ENCODE measurements around the gene ITM2C. TPM values are rescaled to one million over a fixed set of nuclear protein-coding genes. Genes with fewer than 3 reads are reported as not detected.
A peak's percentile ranks its signal among the peaks of the same experiment; 100 is the strongest.

Gene ITM2C
- total and polyA plus RNA-seq, 2 of the 13 experiments (the other 11 are each of a cell fraction or from before 2014, with no cell fraction given) = 70.5 to 270 TPM

DNA sequence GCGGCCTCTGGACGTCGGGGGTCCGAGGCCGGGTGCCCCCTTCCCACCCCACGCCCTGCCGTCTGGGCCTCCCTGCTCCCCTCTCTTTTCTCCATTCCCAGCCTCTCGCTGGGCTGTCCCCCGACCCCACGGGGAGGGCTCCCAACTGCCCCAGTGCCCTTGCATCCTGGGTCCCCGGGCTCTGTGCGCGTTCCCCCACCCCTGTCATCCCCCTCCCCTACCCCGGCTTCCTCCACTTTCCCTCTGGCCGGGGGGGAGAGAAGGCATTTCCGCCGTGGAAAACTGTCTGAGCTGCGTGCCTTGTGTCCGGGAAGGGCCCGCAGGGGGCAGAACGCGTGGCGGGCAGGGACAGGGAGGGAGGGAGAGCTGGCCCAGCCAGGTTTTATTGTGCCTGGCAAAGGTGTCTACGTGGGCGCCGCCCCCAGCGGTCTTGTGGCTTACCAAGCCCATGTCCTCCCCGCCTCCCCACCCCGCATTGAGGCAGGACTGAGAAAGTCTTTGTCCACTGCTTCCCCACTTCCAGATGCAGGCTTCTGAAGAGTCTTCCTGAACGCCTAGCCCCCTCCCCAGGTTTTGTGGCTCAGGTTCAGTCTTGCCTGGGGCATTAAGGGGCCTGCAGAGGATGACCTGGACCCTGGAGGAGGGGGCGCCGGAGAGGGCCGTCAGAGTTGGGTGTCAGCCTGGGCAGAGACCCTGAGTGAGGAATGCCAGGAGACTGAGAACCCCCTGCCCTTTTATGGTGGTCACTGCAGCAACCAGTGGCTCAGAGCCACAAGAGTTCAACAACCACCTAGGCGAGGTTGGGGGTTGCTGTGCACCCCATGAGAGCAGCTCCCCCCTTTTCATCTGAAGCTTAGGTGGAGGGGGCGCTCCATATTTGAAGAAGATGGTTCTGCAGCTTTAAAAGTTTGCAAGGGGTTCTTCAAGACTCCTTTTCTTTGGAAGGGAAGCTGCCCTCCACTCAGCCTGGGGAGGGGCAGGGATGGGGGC is 1.3 kb downstream of the ITM2C start (continued):
- 0 out of 2 replicates have a peak, but pooled peaks have one; percentile 28 for TF ChIP-seq ZNF333 (CRISPR knock-in tag; IDR thresholded peaks at IDR 0.05; ENCODE audit: borderline replicate concordance)
- TF ChIP-seq, protein P1, sequence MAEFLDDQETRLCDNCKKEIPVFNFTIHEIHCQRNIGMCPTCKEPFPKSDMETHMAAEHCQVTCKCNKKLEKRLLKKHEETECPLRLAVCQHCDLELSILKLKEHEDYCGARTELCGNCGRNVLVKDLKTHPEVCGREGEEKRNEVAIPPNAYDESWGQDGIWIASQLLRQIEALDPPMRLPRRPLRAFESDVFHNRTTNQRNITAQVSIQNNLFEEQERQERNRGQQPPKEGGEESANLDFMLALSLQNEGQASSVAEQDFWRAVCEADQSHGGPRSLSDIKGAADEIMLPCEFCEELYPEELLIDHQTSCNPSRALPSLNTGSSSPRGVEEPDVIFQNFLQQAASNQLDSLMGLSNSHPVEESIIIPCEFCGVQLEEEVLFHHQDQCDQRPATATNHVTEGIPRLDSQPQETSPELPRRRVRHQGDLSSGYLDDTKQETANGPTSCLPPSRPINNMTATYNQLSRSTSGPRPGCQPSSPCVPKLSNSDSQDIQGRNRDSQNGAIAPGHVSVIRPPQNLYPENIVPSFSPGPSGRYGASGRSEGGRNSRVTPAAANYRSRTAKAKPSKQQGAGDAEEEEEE (CRISPR knock-in tag; IDR thresholded peaks at IDR 0.05; ENCODE audit: borderline replicate concordance) = no peak
- no peak for TF ChIP-seq ZNF207 (IDR thresholded peaks at IDR 0.05; ENCODE audit: borderline replicate concordance)
- TF ChIP-seq NR2F1 (CRISPR knock-in tag; IDR thresholded peaks at IDR 0.05) = no peak
- TF ChIP-seq SP140L (CRISPR knock-in tag; IDR thresholded peaks at IDR 0.05; ENCODE audit: borderline replicate concordance) = no peak
- TF ChIP-seq SUZ12 (IDR thresholded peaks at IDR 0.05; ENCODE audit: low read depth, low read length) = no peak
- TF ChIP-seq ZNF446 (CRISPR knock-in tag; IDR thresholded peaks at IDR 0.05) = no peak
- TF ChIP-seq, protein P2, sequence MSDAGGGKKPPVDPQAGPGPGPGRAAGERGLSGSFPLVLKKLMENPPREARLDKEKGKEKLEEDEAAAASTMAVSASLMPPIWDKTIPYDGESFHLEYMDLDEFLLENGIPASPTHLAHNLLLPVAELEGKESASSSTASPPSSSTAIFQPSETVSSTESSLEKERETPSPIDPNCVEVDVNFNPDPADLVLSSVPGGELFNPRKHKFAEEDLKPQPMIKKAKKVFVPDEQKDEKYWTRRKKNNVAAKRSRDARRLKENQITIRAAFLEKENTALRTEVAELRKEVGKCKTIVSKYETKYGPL (CRISPR knock-in tag; IDR thresholded peaks at IDR 0.05) = no peak
- no peak for TF ChIP-seq ZNF430 (CRISPR knock-in tag; IDR thresholded peaks at IDR 0.05)
- no peak for TF ChIP-seq PHB2 (IDR thresholded peaks at IDR 0.05; ENCODE audit: partially characterized antibody)
- TF ChIP-seq, protein P3, sequence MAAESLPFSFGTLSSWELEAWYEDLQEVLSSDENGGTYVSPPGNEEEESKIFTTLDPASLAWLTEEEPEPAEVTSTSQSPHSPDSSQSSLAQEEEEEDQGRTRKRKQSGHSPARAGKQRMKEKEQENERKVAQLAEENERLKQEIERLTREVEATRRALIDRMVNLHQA (CRISPR knock-in tag; IDR thresholded peaks at IDR 0.05) = no peak
- no peak for TF ChIP-seq TCF12 (IDR thresholded peaks at IDR 0.05)
- TF ChIP-seq TCF12 (CRISPR knock-in tag; IDR thresholded peaks at IDR 0.05) = no peak
- TF ChIP-seq NFIB (CRISPR knock-in tag; IDR thresholded peaks at IDR 0.05; ENCODE audit: borderline replicate concordance) = no peak
- TF ChIP-seq CHD4 (IDR thresholded peaks at IDR 0.05; ENCODE audit: borderline replicate concordance, low read length) = no peak
- TF ChIP-seq, protein P4, sequence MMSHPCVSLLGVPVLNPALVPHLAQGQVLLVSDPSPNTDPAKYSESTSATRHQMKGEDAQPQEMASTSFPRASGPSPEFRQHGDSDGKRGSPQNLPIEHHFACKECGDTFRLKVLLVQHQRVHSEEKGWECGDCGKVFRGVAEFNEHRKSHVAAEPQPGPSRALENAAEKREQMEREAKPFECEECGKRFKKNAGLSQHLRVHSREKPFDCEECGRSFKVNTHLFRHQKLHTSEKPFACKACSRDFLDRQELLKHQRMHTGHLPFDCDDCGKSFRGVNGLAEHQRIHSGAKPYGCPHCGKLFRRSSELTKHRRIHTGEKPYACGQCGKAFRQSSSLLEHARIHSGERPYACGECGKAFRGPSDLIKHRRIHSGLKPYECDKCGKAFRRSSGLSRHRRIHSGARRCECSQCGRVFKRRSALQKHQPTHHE (CRISPR knock-in tag; IDR thresholded peaks at IDR 0.05; ENCODE audit: borderline replicate concordance) = no peak
- no peak for TF ChIP-seq KDM5B (CRISPR knock-in tag; IDR thresholded peaks at IDR 0.05; ENCODE audit: borderline replicate concordance)
- no peak for TF ChIP-seq CEBPG (CRISPR knock-in tag; IDR thresholded peaks at IDR 0.05)
- TF ChIP-seq TEAD2 (CRISPR knock-in tag; IDR thresholded peaks at IDR 0.05) = no peak
